ENCODE results near the gene NEDD4L.
A peak's percentile ranks its signal among the peaks of the same experiment; 100 is the strongest.

Gene NEDD4L

DNA sequence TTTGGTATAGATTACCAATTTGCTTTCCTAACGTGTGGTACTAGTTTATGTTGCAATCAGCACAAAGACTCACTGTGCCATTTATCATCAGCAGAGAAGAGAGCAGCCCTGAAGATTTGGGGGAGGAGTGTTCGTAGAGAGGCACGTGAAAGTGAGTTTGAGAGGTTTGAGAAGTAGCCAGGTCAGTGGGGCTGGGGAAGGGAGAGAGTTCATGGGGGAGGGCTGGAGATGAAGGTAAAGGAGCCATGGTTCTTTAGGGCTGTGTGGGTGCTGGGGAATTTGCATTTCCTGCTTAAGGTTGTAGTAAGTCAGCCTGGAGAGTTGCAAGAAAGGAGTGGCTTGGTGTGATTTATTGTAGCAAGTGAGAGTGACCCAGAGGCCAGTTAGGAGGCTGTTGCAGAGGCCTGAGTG is 172.1 kb downstream of the NEDD4L start:
- DNase-seq = no peak

DNA sequence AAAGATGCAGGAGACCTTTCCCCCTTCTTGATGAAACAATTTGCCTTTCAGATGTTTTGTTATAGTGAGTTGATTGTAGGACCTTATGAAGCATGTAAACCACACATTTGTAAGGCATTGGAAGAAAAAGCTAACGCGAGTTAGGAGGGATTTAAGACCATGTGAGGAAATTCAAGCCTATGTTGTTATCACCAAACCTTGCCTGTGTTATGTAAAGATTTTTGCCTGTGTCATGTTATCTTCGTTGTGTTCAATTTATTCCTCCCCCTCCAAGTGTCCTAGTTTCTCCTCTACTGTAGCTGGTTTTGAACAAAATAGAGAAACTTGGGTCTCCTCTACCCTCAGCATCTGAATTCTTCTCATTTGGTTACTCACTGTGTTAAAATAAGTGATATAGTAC is 173.0 kb downstream of the NEDD4L start:
- no peak for DNase-seq

DNA sequence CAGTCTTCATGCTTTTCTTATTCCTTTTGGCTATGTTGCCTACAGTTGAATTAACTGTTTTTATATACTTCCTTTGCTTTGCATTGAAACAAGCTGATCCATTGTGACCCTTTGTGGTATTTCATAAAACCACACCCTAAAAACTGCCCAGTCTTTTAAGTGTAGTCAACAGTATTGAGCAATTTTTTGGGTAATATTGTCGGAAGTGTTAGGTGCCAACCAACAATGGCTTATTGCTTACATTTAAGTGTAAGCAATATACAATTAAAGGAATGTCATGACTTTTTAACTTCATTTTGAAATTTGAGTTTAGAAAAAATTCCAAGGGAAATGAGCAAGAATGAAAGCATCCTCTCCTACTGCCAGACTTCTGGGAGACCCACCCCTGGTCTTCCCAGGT is 174.1 kb downstream of the NEDD4L start:
- DNase-seq = no peak

DNA sequence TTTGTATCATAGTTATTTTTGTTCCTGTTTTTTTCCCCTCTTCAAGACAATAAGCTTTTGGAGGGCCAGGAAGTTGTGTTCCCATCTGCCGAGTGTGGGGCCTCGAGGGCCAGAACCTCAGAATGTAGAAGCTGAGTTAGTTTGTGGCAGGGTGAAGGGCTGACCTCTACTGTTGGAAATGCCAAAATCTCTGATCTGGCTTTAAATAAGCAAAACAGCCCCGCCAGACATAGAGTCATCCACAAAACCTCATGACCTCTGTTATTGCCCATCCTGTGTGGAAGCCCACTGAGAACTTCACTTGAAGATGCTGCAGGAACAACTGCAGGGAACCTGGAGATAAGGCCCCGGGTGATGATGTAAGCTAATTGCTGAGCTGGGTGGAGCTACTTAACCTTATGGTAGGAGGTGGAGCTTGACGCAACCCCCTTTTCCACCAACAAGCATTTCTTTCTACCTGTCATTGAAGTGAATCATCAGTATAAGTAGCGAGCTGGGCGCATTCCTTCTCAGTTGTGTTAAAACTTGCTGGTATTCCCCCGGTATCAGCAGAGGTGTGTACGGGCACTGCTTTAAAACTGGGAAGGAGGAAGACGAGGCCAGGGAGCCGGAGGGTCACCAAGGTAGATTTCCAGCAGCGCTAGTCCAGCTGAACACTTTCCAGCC is 177.2 kb downstream of the NEDD4L start:
- no peak for DNase-seq

DNA sequence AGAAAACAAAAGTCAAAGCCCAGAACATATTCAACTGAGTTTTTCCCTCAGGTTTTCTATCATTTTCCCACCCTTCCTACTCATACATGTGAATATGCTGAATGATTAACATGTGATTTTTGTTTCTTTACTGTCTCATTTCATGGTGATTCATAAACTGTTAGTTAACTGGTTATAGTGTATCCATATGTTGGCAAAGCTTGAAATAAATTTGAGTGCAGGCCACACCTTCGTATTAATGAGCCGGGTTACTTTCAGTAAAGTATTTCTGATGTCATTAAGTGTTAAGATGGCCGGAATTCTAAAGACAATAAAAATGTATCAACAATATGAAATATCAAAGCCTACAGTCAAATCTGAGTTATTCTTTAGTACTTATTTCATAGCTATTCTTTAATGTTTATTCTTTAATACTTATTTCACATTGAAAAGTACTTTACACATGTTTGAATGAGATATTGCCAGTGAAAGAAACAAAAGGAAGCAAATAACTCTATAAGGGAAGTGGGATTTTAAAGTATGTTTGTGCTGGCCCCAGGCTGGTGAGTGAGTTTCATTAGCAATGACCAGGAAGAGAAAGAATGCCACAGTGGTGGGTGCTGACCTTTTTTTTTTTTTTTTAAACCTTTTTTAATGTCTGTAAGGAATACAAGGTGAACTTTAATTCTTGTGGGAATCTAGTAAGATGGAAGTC is 178.6 kb downstream of the NEDD4L start:
- no peak for DNase-seq

DNA sequence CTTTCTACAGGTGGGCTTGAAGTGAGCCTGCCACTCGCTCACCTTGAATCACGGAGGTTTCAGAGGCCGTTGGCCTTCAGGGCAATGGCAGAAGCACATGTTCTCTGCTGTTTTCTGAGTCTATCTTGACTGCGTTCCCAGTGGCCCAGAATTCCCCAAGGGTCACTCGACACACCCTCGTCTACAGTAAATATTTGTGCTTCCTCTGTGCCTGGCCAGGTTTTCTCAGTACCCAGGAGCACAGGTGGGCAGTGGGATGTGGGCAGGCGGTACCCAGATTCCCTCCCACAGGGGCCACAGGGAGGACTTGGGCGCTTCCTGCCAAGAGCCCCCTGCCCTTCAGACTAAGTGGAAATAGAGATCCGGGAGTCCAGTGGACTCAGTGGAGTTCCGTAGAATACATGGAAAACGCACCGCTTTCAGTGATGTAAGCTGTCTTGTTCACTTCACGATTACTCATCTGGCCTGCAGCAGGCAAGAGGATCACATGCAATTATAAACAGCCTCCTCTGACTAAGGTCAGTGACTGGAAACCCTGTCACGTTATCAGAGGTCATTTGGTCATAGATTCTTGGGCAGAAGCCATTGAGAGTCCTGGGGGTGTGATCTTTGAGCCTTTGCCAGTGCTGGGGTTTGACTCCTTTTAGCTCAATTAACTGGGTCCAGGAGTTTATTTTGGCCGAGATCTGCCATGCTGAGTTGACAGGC is 179.8 kb downstream of the NEDD4L start:
- no peak for DNase-seq

DNA sequence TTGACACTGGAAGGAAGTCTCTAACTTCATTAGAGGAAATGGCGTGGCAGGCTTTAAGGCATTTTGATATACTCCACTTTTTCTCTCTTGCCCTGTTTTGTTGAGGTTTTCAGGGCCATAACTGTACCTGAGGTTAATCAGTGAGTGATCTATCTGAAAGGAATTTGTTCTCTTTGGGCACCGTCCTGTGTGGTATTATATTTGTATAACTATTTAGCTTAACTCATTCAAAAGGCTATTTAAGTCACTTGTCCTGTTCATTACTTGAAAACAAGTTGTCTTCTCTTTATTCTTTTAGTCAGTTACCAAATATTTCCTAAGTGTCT is 180.4 kb downstream of the NEDD4L start:
- DNase-seq = no peak

DNA sequence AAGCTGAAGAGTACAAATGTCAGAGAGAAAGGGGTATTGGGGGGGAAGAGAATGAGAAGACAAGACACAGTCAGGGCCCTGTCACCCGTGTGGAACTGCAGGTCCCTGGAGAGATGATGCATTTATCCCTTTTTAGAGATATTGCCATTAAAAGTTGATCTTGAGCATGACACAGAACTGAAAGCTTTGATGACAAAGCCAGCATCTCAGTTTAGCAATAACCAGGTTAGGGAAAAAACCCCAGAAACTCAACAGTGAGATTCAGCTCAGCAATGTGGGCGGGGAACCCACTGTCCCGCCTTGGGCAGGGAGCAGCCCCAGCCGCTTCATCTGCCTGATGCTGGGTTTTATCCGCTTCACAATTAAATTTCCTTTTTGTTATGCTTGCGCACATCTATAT is 181.1 kb downstream of the NEDD4L start:
- no peak for DNase-seq

DNA sequence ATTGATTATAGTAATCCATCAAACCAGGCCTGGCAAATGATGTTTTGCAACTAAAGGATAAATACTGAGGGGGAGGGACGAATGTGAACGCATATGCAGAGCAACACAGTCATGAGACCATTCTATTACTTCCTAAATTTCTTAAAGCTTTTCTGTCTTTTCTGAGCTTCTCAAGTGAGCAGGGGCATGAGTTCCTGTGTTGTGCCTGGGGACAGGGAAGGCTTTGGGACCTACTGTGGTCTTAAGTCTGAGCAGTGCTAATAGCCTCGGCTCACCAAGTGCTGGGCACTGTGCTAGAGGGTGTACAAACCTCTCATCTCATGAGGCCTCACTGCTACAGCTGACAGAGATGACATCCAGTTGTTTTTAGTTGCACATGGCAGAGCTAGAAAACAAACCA is 182.4 kb downstream of the NEDD4L start:
- no peak for DNase-seq

DNA sequence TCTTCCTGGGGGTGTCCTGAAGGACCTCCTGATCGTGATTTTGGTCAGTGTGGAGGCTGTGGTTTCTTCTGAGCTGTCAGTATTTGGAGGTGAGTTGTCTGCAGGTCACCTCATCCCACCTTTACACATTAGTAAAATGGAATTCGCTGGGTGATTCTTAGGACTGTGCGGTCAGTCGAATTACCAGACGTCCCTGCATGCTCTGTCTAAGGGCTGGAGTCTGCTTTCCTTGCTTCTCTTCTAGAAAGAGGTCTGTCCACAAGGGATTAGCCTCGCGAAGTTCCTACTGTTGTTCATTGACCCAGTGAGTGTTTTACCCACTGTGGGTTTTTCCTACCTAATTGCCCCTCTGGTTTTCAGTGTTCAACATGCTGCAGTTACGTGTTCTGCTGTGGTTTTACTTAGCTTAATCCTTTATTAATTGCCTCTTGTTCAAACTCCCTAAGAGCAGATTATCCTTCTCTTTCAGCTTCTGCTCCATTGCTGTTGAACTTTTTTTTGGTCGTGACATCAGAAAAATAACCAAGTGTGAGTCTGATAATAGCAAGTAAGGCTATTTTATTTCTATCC is 183.4 kb downstream of the NEDD4L start:
- no peak for DNase-seq

DNA sequence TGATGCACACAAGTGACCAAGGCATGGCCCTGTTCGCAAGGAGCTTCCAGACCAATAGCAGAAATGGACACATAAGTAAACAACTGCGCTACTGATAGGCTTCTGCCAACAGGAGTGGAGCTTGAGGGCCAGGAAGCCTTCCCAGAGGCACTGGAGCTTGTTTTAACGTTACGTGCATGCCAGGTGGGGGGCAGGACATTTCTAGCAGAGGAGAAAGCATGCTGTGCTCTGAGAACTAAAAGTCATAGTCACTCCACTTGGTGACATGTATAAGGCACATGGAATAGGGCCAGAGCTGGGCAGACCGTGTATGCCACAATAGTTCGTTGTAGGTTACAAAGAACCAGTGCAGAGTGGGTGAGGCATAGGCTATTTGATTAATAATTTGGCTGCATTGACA is 184.2 kb downstream of the NEDD4L start:
- no peak for DNase-seq

DNA sequence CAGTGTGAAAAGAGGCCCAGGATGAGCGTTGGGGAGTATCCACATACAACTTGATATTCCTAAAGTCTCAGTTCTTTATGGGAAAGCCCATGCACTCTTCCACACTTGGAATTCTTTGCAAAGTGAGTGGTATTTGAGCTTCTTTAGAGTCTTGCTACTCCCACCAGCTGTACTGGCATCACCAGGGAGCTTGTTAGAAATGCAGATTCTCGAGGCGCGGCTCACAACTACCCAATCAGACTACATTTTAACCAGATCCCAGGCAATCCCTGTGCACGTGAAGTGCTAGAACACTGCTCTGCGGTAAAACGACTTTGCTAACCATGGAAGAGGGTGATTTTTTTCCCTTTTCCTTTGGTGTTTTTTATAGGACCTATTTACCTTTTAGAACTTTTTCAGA is 184.7 kb downstream of the NEDD4L start:
- DNase-seq = no peak

DNA sequence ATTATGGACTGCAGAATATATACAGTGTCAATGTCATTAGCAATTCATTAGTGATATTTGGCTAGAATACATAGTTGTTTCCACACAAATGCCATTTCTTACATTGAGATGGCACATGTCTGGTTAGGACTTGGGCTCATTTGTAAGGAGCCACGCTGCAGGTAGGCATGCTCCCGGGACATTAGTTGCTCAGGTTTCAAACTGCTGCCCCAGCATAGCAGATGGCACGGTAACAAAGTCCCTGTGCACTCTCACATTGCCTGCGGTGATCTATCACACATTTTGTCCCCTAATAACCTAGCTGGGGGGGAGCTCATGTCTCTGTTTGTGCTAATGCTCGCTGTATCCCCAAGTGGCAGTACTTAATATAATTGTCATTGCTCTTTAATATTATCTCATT is 185.1 kb downstream of the NEDD4L start:
- DNase-seq = no peak

DNA sequence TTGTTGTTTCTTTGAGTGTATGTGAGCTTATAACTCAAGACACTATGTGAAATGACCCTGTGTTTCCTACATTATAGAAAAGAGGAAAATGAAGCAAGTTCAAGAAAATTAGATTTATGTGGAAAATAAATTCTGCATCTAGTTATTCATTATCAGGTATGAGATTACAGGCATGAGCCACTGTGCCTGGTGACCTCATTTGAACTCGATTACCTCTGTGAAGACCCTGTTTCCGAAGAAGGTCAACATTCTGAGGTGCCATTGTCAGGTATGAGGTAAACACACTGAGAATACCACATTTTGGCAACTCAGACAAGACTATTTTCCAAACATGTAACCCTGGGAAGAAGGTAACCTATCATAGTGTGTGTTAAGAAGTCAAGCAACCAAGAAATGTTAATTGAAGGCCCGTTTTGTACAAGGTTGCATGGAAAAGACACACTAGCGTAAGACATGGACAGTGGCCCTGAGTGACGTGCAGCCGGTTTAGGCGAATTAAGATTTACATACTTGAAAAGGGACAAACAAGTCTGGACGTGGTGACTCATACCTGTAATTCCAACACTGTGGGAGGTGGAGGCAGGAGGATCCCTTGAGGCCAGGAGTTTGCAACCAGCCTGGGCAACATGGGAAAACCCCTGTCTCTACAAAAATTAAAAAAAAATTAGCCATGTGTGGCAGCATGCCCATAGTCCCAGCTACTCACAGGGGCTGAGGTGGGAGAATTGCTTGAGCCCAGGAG is 186.6 kb downstream of the NEDD4L start:
- no peak for DNase-seq

DNA sequence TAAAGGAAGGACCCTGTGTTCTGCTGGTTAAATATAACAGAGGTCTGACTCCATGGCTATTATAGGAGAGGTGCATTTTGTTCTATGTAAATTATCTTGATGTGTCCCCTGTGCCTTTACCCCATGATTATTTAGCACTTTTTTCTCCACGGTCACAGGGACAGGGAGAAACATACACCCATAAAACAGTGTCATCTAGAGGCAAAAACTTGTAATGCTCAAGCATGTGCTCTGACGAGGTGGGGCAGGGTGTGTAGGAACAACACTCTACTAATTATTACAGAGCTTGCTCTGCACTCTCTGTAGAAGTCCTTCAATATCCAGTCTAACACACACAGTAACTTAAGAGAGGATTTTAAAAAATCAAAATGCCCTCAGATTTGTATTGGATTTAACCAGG is 187.9 kb downstream of the NEDD4L start:
- DNase-seq = no peak

DNA sequence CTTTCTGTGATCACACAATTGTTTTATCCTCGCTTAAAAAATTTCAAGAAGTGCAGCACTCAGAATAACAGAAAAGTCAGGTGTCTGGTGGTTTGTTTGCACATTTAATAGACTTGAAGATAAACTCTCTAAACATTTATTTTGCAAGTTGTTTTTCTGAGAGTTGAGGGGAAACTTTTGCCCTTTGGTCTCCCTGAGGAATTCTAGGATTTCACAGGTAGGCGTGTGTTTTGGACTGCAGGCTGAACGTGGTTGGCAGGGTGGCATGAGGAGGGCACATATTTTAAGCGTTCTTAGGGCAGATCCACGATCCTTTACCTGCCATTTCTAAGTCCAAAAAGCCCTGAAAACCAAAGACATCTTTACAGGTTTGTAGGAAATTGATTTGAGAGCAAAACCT is 188.6 kb downstream of the NEDD4L start:
- DNase-seq = no peak

DNA sequence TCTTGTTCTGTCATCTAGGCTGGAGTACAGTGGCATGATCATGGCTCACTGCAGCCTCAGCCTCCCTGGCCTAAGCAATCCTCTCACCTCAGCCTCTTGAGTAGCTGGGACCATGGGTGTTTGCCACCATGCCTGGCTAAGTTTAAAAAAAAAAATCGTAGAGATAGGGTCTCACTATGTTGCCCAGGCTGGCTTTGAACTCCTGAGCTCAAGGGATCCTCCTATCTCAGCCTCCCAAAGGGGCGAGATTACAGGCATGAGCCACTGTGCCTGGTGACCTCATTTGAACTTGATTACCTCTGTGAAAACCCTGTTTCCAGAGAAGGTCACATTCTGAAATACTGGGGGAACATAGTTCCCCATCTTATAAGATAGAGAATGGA is 190.3 kb downstream of the NEDD4L start:
- no peak for DNase-seq

DNA sequence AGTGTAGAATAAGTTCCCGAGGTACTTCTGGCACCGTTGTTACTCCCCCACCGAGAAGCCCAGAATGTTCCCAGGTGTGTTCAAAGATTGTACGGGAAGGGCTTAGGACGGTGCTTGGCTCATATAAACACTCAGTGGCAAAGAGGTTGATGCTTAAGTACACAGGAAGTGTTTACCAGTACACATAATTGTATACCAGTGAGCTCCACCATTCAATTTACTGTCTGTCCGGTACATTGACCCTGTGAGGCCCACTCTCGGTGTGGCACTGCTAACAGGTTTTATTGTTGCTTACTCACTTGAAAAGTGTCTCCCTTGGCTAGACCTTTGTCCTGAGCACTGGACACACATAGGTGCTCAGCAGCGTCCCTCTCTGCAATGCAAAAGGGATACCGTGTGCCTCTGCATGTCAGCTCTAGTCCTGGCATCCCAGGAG is 191.0 kb downstream of the NEDD4L start:
- DNase-seq = no peak

DNA sequence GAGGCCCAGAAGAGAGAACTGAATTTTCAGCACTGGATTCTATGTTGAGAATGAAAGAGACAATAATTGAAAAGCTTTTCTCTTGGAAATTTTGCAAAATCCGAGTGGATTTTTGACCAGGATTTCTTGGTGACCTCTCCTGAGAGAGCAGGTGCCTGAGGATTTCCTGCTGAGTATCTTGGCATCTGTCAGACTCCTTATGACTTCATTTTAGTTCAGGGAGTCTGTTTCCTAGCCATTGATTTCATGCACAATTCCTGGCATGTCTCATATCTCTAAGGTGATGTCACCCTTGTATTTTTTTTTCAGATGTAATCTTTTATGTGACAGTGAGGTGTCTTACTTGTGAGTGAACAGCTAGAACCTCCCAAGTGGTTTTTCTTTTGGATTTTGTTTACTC is 195.9 kb downstream of the NEDD4L start:
- no peak for DNase-seq

DNA sequence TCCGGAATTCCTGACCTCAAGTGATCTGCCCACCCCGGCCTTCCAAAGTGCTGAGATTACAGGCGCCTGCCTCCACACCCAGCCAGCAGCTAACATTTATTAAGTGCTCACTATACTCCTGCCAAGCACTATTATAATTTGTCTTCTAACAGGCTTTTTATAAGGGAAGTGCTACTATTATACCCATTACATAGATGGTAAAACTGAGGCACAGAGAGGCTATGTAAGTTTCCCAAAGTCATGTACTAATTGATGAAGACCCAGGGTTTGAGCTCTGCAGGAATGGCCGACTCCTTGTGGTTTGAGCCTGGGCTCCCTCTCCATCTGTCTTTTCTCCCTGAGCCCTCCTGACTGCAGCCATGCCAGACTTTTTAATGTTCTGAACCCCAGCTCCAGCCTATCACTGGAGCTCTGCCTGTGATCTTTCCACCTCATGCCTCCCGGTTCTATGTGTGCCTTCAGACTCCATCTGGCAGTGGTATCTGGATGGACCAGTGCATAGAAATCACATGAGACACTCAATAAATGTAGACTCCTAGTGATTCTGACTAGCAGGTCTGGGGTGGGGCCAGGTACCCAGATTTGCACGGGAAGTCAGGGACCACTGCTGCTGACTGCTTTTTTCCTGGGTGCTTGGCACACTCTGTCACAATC is 197.1 kb downstream of the NEDD4L start:
- DNase-seq = no peak

DNA sequence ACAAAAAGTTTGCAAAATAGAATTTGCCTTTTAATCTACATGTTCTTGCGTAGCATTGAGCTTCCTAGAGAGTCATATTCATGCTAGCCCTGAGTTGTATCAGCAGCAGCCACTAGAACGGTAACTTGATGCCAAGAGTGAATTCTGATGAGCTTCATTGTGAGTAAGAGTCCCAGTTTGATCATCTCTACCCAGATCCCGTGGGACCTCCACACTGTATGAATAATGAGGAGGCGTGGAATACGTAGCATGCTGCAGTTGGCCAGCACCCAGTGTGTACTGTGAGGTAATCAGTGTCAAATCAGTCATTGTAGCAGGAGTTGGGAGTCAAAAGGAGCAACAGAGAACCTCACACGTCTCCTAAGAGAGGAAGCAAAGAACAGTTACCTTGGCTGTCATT is 197.9 kb downstream of the NEDD4L start:
- peak; percentile 81 for DNase-seq

DNA sequence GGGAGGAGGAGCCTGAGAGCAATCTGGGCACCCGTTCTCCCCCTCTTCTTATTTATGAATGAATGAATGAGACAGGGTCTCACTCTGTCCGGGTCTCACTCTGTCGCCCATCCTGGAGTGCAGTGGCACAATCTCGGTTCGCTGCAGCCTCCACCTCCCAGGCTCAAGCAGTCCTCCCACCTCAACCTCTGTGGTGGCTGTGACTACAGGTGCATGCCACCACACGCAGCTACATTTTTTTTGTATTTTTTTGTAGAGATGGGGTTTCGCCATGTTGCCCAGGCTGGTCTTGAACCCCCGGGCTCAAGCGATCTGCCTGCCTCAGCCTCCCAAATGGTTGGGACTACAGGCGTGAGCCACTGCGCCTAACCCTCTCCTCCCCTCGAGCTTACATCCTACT is 198.4 kb downstream of the NEDD4L start:
- no peak for DNase-seq

DNA sequence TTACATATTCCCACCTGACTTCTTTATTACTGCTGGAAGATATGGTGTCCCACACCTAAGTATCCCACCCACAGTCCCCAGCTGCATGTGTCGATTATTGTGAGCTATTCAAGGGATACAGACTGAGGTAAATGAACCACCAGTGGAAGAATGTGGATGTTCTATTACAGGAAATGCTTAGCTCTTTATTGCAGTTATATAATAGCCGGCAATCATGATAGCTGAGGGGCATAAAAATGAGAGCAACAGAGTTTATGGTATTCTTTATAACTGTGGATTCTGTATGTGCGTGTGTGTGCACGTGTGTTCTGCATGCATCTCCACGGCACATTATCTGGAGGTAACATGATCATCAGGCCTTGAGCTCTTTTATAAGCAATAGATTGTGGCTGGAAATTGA is 198.9 kb downstream of the NEDD4L start:
- DNase-seq = no peak
